Measurements from ENCODE around the gene TACC2.

DNA sequence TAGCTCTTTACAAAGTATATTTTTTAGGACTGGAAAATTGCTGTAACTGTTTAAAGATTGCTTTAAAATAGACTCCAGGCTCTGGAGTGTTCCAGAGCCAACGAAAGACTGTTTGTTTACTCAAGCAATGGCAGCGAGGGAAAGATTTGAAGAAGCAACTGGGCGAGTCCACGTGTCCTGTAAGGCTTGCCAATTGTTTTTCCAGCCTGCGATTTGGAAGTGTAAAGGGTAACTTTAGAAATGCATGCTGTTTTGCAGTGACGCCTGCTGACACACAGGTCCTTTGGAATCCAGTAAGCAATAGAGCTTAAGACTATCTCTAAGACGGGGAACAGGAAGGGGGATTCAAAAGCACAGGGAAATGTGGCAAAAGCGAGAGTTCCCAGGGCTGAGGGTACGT is 55.8 kb downstream of the TACC2 start:
- TF ChIP-seq CTCF (IDR thresholded peaks at IDR 0.05) (no peak), POLR2A (IDR thresholded peaks at IDR 0.05) (no peak), EP300 (IDR thresholded peaks at IDR 0.05) (no peak)
